Measurements from ENCODE around the gene RALGDS.

DNA sequence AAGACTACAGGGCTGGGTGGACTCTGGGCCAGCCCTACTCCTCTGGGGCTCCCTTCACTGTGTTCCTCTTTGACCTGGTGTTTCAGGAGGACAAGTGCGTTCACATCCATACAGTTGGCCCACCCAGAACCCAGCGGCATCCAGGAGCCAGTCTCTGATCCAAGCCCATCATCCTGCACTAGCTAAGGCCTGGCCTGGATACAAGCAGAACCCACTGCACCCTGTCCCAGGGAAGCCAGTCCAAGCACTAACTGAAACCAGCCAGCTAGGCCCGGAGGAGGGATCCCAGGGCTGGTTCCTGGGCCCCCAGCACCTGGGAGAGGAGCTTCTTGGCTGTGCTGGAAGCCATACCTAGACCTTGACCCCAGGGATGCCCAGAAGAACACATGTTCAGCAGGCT lies 46.7 kb upstream of the RALGDS start:
- TF ChIP-seq, protein P1, sequence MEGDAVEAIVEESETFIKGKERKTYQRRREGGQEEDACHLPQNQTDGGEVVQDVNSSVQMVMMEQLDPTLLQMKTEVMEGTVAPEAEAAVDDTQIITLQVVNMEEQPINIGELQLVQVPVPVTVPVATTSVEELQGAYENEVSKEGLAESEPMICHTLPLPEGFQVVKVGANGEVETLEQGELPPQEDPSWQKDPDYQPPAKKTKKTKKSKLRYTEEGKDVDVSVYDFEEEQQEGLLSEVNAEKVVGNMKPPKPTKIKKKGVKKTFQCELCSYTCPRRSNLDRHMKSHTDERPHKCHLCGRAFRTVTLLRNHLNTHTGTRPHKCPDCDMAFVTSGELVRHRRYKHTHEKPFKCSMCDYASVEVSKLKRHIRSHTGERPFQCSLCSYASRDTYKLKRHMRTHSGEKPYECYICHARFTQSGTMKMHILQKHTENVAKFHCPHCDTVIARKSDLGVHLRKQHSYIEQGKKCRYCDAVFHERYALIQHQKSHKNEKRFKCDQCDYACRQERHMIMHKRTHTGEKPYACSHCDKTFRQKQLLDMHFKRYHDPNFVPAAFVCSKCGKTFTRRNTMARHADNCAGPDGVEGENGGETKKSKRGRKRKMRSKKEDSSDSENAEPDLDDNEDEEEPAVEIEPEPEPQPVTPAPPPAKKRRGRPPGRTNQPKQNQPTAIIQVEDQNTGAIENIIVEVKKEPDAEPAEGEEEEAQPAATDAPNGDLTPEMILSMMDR (IDR thresholded peaks at IDR 0.05) = no peak
- no peak for TF ChIP-seq POLR2AphosphoS5 (IDR thresholded peaks at IDR 0.05)

Data from gastroesophageal sphincter (tissue), 3 donors.